ENCODE results near the gene KRTAP6-2. TPM values are rescaled to one million over a fixed set of nuclear protein-coding genes. Genes with fewer than 3 reads are reported as not detected.

KRTAP6-2 gene
- total RNA-seq, 4 donors from 2014 or later, result not detected

DNA sequence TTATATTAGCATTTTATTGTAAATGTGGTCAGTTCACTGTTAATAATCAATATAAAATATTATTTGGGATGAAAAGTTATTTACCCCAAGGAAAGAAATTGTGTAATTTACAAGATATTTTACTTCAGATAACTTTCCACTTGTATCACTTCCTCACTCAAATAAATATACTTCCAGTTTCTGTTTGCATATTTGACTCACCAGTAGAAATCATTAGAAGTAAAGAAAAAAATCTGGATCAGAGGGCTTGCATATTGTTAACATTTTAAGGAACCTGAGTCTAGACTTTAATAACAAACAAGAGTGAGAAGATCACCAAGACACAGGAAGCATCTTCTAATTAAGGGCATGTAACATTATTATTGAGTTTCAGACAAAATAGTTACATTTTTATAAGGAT is 21.4 kb upstream of the KRTAP6-2 start:
- no peak overlapping the region for H3K27ac ChIP-seq (replicated peaks in 1 of 4)
- no peak for TF ChIP-seq POLR2A (IDR thresholded peaks at IDR 0.05; ENCODE audit: low read depth)
- no peak for TF ChIP-seq POLR2AphosphoS5 (IDR thresholded peaks at IDR 0.05)
- no peak for TF ChIP-seq EP300 (IDR thresholded peaks at IDR 0.05)
- H3K4me3 ChIP-seq, result no peak overlapping the region
- H3K9me3 ChIP-seq, result no peaks in the 10 kb centered on the region
- no peak for DNase-seq (ENCODE audit: extremely low spot score)
- no peaks in the 10 kb centered on the region for H3K4me1 ChIP-seq
- no peaks in the 10 kb centered on the region for H3K36me3 ChIP-seq
- intact Hi-C loops (cut with DNase I), result no loop called here
- H3K27me3 ChIP-seq, result no peaks in the 10 kb centered on the region

- H3K36me3 ChIP-seq, result no peaks in the 10 kb centered on the region
- 82% methylated on average over 2 of the region's 2 CpGs for WGBS
- no peak within 1 kb of the TSS for H3K27ac ChIP-seq (replicated peaks in 1 of 4)
- no peaks in the 10 kb centered on the region for H3K9me3 ChIP-seq
- H3K4me1 ChIP-seq, result no peaks in the 10 kb centered on the region
- no peaks in the 10 kb centered on the region for H3K27me3 ChIP-seq
- no peak for DNase-seq (ENCODE audit: extremely low spot score)
- intact Hi-C loops (cut with DNase I), result no loop called here
- H3K4me3 ChIP-seq, result no peak within 1 kb of the TSS
- no peak for TF ChIP-seq CTCF (IDR thresholded peaks at IDR 0.05)
- TF ChIP-seq POLR2AphosphoS5 (IDR thresholded peaks at IDR 0.05), result no peak
- TF ChIP-seq EP300 (IDR thresholded peaks at IDR 0.05), result no peak
- TF ChIP-seq POLR2A (IDR thresholded peaks at IDR 0.05; ENCODE audit: low read depth), result no peak
Observed at GRCh38 chr21:30616125-30616524, 17.4 kb upstream of the KRTAP6-2 start, which contains the start of gene KRTAP20-1. Gene KRTAP20-1 (plus strand): TSS chr21:30616425. CDS start chr21:30616455, 30 bp downstream.

GRCh38 chr21:30615199-30615598 is 16.5 kb upstream of the KRTAP6-2 start:
- no peaks in the 10 kb centered on the region for H3K36me3 ChIP-seq
- intact Hi-C loops (cut with DNase I), result no loop called here

DNA sequence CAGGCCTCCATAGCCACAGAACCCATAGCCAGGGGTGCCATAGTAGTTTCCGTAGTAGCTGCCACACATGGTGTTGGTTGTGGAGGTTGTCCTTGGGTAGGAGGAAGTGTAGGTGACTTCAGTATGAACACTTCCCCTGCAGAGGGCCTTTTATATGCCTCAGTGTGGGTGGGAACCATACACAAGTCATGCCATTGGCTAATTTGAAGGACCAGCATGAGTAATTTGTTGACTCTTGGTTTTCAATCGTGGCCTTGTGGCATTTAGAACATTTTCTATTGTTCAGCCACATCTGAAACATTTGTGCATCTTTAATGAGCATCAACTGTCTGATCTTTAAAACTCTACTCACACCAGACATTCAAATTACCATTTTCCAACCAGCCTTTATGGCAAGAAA is 15.1 kb upstream of the KRTAP6-2 start, which contains the start of gene KRTAP6-1:
Gene KRTAP6-1 (minus strand): TSS at position 95 of the 400 bp plus-strand sequence. CDS start 26 bp downstream, at position 69.
- TF ChIP-seq EP300 (IDR thresholded peaks at IDR 0.05), result no peak
- TF ChIP-seq POLR2A (IDR thresholded peaks at IDR 0.05; ENCODE audit: low read depth), result no peak
- TF ChIP-seq POLR2AphosphoS5 (IDR thresholded peaks at IDR 0.05), result no peak
- TF ChIP-seq CTCF (IDR thresholded peaks at IDR 0.05), result no peak
- intact Hi-C loops (cut with DNase I), result no loop called here
- H3K9me3 ChIP-seq, result no peaks in the 10 kb centered on the region
- H3K4me1 ChIP-seq, result no peaks in the 10 kb centered on the region
- no peaks in the 10 kb centered on the region for H3K36me3 ChIP-seq
- 44% methylated on average over 1 of the region's 2 CpGs for WGBS
- no peak within 1 kb of the TSS for H3K4me3 ChIP-seq
- H3K27me3 ChIP-seq, result no peaks in the 10 kb centered on the region
- no peak for DNase-seq (ENCODE audit: extremely low spot score)
- H3K27ac ChIP-seq (replicated peaks in 1 of 4), result no peak within 1 kb of the TSS

More at GRCh38 chr21:30615199-30615598, 16.5 kb upstream of the KRTAP6-2 start:
- Histone ChIP-seq H3K9me3 (no peaks in the 10 kb centered on the region), H3K27me3 (no peaks in the 10 kb centered on the region), H3K4me1 (no peaks in the 10 kb centered on the region), H3K4me3 (no peak overlapping the region), H3K27ac (replicated peaks in 1 of 4) (no peak overlapping the region)
- TF ChIP-seq EP300 (IDR thresholded peaks at IDR 0.05) (no peak), CTCF (IDR thresholded peaks at IDR 0.05) (no peak), POLR2AphosphoS5 (IDR thresholded peaks at IDR 0.05) (no peak), POLR2A (IDR thresholded peaks at IDR 0.05; ENCODE audit: low read depth) (no peak)
- DNase-seq (ENCODE audit: extremely low spot score), result no peak

DNA sequence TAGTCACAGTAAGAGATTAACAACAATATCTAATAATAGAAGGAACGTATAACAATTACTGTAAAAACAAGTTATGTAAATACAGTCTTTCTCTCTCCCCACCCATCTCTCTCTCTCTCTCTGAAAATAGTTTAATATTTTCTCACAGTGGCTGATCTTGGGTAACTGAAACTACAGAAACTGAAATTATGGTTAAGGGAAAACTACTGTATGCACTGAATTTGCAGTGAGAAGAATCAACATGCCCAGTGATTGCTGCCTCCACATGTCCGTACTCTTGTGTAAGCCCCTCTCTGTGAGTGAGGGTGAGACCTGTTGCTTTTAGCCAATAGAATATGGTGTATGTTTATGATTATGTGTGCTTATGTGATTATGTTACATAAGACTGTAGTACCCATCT is 13.4 kb upstream of the KRTAP6-2 start:
- intact Hi-C loops (cut with DNase I), result no loop called here
- TF ChIP-seq CTCF (IDR thresholded peaks at IDR 0.05), result no peak
- no peak for TF ChIP-seq EP300 (IDR thresholded peaks at IDR 0.05)
- no peak for TF ChIP-seq POLR2AphosphoS5 (IDR thresholded peaks at IDR 0.05)
- no peak for TF ChIP-seq POLR2A (IDR thresholded peaks at IDR 0.05; ENCODE audit: low read depth)
- no peak for DNase-seq (ENCODE audit: extremely low spot score)
- H3K27ac ChIP-seq (replicated peaks in 1 of 4), result no peak overlapping the region
- no peaks in the 10 kb centered on the region for H3K9me3 ChIP-seq
- 85% methylated on average over 2 of the region's 2 CpGs for WGBS
- no peak overlapping the region for H3K4me3 ChIP-seq
- H3K27me3 ChIP-seq, result no peaks in the 10 kb centered on the region
- H3K36me3 ChIP-seq, result no peaks in the 10 kb centered on the region
- no peaks in the 10 kb centered on the region for H3K4me1 ChIP-seq

Measured in esophagus muscularis mucosa (tissue), 4 donors.